GM18517 (cell line): ENCODE measurements around the gene IQCM.

Experiments used
- ATAC-seq: cut with Tn5 transposase; IDR thresholded peaks from one replicate; pipeline ENCODE4 v1.9.1; 2021; ENCODE audit warnings: mild to moderate bottlenecking, moderate library complexity; ENCODE audit not compliant: unreplicated experiment

The IQCM gene

GRCh38 chr4:149322203-149322602 lies 493.4 kb downstream of the IQCM start:
- ATAC-seq = no peak

- ATAC-seq = no peak
Measured at GRCh38 chr4:149321438-149321837, 494.2 kb downstream of the IQCM start.

- ATAC-seq = no peak
Measured at GRCh38 chr4:149311076-149311475, 504.6 kb downstream of the IQCM start.

DNA sequence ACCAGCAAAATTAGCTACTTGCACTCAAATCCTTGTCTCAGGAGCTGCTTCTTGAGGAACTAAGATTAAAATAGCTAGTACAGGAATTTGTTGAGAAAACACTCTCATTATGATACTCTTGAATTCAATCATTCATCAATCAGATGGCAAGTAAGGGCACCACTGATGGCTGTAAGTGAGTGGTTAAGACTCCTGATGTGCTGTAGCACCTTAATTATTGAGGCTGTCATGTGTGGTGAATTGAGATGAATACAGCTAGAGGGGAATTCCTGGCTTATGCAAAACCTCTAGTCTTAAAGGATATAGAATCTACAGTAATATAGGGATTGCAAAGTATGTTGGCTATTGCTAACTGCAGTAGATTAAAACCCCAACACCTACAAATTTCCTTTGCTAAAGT lies 509.1 kb downstream of the IQCM start:
- ATAC-seq = no peak
